AG04449 (cell line): ENCODE results near the gene ZNRF1.
"Not testable (repeated sequence)": the region's sequence is repeated elsewhere in the genome, so short reads cannot be mapped to it uniquely, and the experiment has no call there.

ENCODE experiments used
- CTCF ChIA-PET: fragments of 350-600 bp; formaldehyde crosslinking; extraction: SDS; loops from one replicate; lab custom pipeline; 2021; ENCODE audit warnings: antibody characterized with exemption; lab: Yijun Ruan, JAX
- POLR2A ChIA-PET: fragments of 400-600, 350-600 bp; formaldehyde crosslinking; extraction: SDS; loops from one replicate; lab custom pipeline; 2020; ENCODE audit warnings: antibody characterized with exemption, inconsistent platforms; lab: Yijun Ruan, JAX
- DNase-seq: peaks from one replicate; pipeline ENCODE4 v3.0.0-alpha.2; 2010; ENCODE audit warnings: low read depth, low spot score
- H3K4me3 ChIP-seq: 2 replicates; pipeline ENCODE4 v1.5.1; 2011; ENCODE audit warnings: low read depth, mild to moderate bottlenecking, control low read depth, low read length
- CTCF ChIP-seq: IDR thresholded peaks from one replicate; pipeline ENCODE4 v1.5.1; 2011; ENCODE audit warnings: mild to moderate bottlenecking, moderate library complexity, low read length, control low read depth, inconsistent platforms; ENCODE audit not compliant: insufficient read depth; ENCODE audit errors: missing control alignments

ZNRF1 gene

GRCh38 chr16:75087375-75087979, 88.7 kb downstream of the ZNRF1 start:
- ChIA-PET CTCF (interaction anchor here (1.0 to 2.2 kb wide), 3 partner anchors 21 to 89 kb away, joined by 3 to 10 read pairs (median 6); partner anchors contain the start of gene ZNRF1), POLR2A (no interaction called here)
- H3K4me3 ChIP-seq = no peak overlapping the region
- TF ChIP-seq CTCF = no peak
- no peak for DNase-seq

GRCh38 chr16:75088216-75088615, 89.4 kb downstream of the ZNRF1 start:
- TF ChIP-seq CTCF = no peak
- H3K4me3 ChIP-seq = no peak overlapping the region
- CTCF ChIA-PET = interaction anchor here (1.2 to 2.2 kb wide), 4 partner anchors 17 to 92 kb away, joined by 3 to 10 read pairs (median 5); partner anchors contain the start of gene ZNRF1
- DNase-seq = no peak
- POLR2A ChIA-PET = no interaction called here

GRCh38 chr16:75088934-75089333, 90.1 kb downstream of the ZNRF1 start:
- no peak overlapping the region for H3K4me3 ChIP-seq
- TF ChIP-seq CTCF = no peak
- DNase-seq = no peak
- ChIA-PET POLR2A (no interaction called here), CTCF (interaction anchor here (1.2 to 4.5 kb wide), 3 partner anchors 17 to 92 kb away, joined by 3 to 23 read pairs (median 4); no protein-coding TSS in a partner anchor)

- TF ChIP-seq CTCF = no peak
- DNase-seq = no peak
- ChIA-PET CTCF (interaction anchor here (0.8 to 4.5 kb wide), 3 partner anchors 21 to 93 kb away, joined by 3 to 23 read pairs (median 4); no protein-coding TSS in a partner anchor), POLR2A (no interaction called here)
- no peak overlapping the region for H3K4me3 ChIP-seq
Measured at GRCh38 chr16:75089486-75090202, 90.8 kb downstream of the ZNRF1 start.

- CTCF ChIA-PET = interaction anchor here (4.5 kb wide), 1 partner anchor 20 kb away, joined by 23 read pairs; no protein-coding TSS in a partner anchor
- POLR2A ChIA-PET, H3K4me3 ChIP-seq, DNase-seq: not testable (repeated sequence)
Measured at GRCh38 chr16:75090899-75091298, 92.1 kb downstream of the ZNRF1 start.

- DNase-seq, POLR2A ChIA-PET, H3K4me3 ChIP-seq: not testable (repeated sequence)
- CTCF ChIA-PET = interaction anchor here (4.5 kb wide), 1 partner anchor 19 kb away, joined by 23 read pairs; no protein-coding TSS in a partner anchor
Measured at GRCh38 chr16:75091619-75092018, 92.8 kb downstream of the ZNRF1 start.

GRCh38 chr16:75092777-75093176, 94.0 kb downstream of the ZNRF1 start:
- no peak for TF ChIP-seq CTCF
- DNase-seq = no peak
- H3K4me3 ChIP-seq = no peak overlapping the region
- CTCF ChIA-PET = interaction anchor here (4.5 kb wide), 1 partner anchor 18 kb away, joined by 23 read pairs; no protein-coding TSS in a partner anchor
- POLR2A ChIA-PET = no interaction called here
